Mesendoderm (in vitro differentiated cells): ENCODE data around the gene RNF135.
A peak's percentile ranks its signal among the peaks of the same experiment; 100 is the strongest.

ENCODE experiments used
- DNase-seq: peaks from one replicate; pipeline ENCODE4 v3.0.0; 2013
- H2AK5ac ChIP-seq: 2 replicates; pipeline ENCODE4 v1.6.1; 2013; ENCODE audit warnings: low read length, inconsistent platforms
- H2BK120ac ChIP-seq: 2 replicates; pipeline ENCODE4 v1.6.1; 2013; ENCODE audit warnings: low read depth, mild to moderate bottlenecking, low read length, moderate library complexity, mixed read lengths
- H2BK15ac ChIP-seq: replicated peaks from 2 replicates; pipeline ENCODE4 v1.6.1; 2013; ENCODE audit warnings: low read depth, mild to moderate bottlenecking, moderate library complexity
- H2BK5ac ChIP-seq: 2 replicates; pipeline ENCODE4 v1.6.1; 2013; ENCODE audit warnings: low read length, inconsistent platforms
- H3K18ac ChIP-seq: 2 replicates; pipeline ENCODE4 v1.6.1; 2013; ENCODE audit warnings: mild to moderate bottlenecking, low read length, mixed read lengths
- H3K23ac ChIP-seq: one replicate; pipeline ENCODE4 v1.6.1; 2013; ENCODE audit warnings: low read length
- H3K27ac ChIP-seq: 2 replicates; pipeline ENCODE4 v1.5.1; 2013; ENCODE audit warnings: low read depth, mild to moderate bottlenecking, inconsistent platforms, low read length, moderate library complexity
- H3K27me3 ChIP-seq: 2 replicates; pipeline ENCODE4 v1.6.1; 2013; ENCODE audit warnings: low read length, control low read depth, mild to moderate bottlenecking, inconsistent platforms; ENCODE audit not compliant: insufficient read depth, poor library complexity
- H3K36me3 ChIP-seq: 2 replicates; pipeline ENCODE4 v1.6.1; 2013; ENCODE audit warnings: low read length, inconsistent platforms; ENCODE audit not compliant: control insufficient read depth, insufficient read depth
- H3K4ac ChIP-seq: one replicate; pipeline ENCODE4 v1.6.1; 2013; ENCODE audit warnings: low read depth, mild to moderate bottlenecking, low read length, moderate library complexity
- H3K4me1 ChIP-seq: 2 replicates; pipeline ENCODE4 v1.6.1; 2013; ENCODE audit warnings: low read depth, low read length, inconsistent platforms; ENCODE audit not compliant: control insufficient read depth
- H3K4me2 ChIP-seq: 2 replicates; pipeline ENCODE4 v1.6.1; 2013; ENCODE audit warnings: low read length
- H3K4me3 ChIP-seq: 2 replicates; pipeline ENCODE4 v1.5.1; 2013; ENCODE audit warnings: mild to moderate bottlenecking, low read length
- H3K56ac ChIP-seq: one replicate; pipeline ENCODE4 v1.6.1; 2013; ENCODE audit warnings: low read length
- H3K79me1 ChIP-seq: 2 replicates; pipeline ENCODE4 v1.6.1; 2013; ENCODE audit warnings: low read length, inconsistent platforms
- H3K79me2 ChIP-seq: 2 replicates; pipeline ENCODE4 v1.6.1; 2013; ENCODE audit warnings: mild to moderate bottlenecking, low read length; ENCODE audit not compliant: control insufficient read depth, insufficient read depth
- H3K9ac ChIP-seq: 2 replicates; pipeline ENCODE4 v1.6.1; 2013; ENCODE audit warnings: low read length, inconsistent platforms
- H4K5ac ChIP-seq: one replicate; pipeline ENCODE4 v1.6.1; 2013; ENCODE audit warnings: low read length
- H4K8ac ChIP-seq: one replicate; pipeline ENCODE4 v1.6.1; 2013; ENCODE audit warnings: low read depth, mild to moderate bottlenecking, control low read depth, low read length, moderate library complexity
- WGBS: extraction: QIAGEN DNeasy Blood & Tissue Kit; methylation state at CpG from one replicate; pipeline ENCODE4 v1.1.7; 2013; ENCODE audit warnings: low lambda C conversion rate, missing lambda C conversion rate; ENCODE audit not compliant: insufficient coverage; ENCODE audit errors: extremely low coverage; 5-methylcytosine and 5-hydroxymethylcytosine counted together

The RNF135 gene

DNA sequence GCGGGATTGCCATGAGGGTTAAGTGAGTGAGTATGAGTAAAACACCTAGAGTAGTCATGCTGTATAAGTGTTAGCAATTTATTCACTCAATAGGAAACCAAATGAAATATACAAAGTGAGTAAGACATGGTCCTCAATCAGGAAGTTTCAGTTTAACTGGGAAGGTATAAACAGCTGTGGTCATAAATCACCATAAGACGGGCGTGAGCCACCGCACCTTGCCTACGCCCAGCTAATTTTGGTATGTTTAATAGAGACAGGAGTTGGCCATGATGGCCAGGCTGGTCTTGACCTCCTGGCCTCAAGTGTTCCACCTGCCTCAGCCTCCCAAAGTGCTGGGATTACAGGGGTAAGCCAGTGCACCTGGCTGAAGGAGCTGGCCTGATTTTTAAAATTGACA lies 27.0 kb downstream of the RNF135 start:
- no peaks in the 10 kb centered on the region for H3K79me2 ChIP-seq
- no peaks in the 10 kb centered on the region for H3K4me1 ChIP-seq
- no peak overlapping the region for H3K27ac ChIP-seq
- H2AK5ac ChIP-seq, result no peak overlapping the region
- H2BK15ac ChIP-seq, result no peak overlapping the region
- H3K23ac ChIP-seq, result no peak overlapping the region
- DNase-seq, result no peak
- H3K79me1 ChIP-seq, result no peaks in the 10 kb centered on the region
- no peaks in the 10 kb centered on the region for H3K27me3 ChIP-seq
- no peak overlapping the region for H2BK120ac ChIP-seq
- no peak overlapping the region for H3K4ac ChIP-seq
- no peak overlapping the region for H3K56ac ChIP-seq
- H3K36me3 ChIP-seq, result peaks cover 3% of the 10 kb centered on the region
- no peak overlapping the region for H4K8ac ChIP-seq
- H4K5ac ChIP-seq, result no peak overlapping the region
- H2BK5ac ChIP-seq, result no peak overlapping the region
- no CpG with 5 or more reads among the region's 5 CpGs for WGBS
- no peak overlapping the region for H3K4me3 ChIP-seq
- H3K9ac ChIP-seq, result no peak overlapping the region
- H3K4me2 ChIP-seq, result no peak overlapping the region
- no peak overlapping the region for H3K18ac ChIP-seq

DNA sequence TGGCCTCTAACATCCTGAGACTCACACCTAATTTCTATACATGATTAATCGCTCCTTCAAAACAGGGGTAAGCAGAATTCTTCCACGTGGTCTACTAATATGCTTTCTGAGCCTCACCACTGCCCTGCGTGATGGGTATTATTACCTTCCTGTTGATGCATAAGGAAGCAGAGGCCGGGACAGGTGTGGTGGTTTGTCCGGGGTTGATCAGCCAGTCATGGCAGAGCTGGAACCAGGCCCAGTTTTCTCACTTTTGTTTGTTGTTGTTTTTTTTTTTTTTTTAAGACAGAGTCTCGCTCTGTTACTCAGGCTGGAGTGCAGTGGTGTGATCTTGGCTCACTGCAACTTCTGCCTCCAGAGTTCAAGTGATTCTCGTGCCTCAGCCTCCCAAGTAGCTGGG lies 31.2 kb downstream of the RNF135 start:
- no peak overlapping the region for H4K8ac ChIP-seq
- no peaks in the 10 kb centered on the region for H3K79me2 ChIP-seq
- no peak overlapping the region for H3K56ac ChIP-seq
- H2BK5ac ChIP-seq, result no peak overlapping the region
- no peak overlapping the region for H3K4ac ChIP-seq
- H2BK15ac ChIP-seq, result no peak overlapping the region
- no CpG with 5 or more reads among the region's 7 CpGs for WGBS
- H3K18ac ChIP-seq, result no peak overlapping the region
- no peak overlapping the region for H2AK5ac ChIP-seq
- no peak overlapping the region for H3K23ac ChIP-seq
- no peak overlapping the region for H3K27ac ChIP-seq
- no peak overlapping the region for H3K4me2 ChIP-seq
- no peak overlapping the region for H2BK120ac ChIP-seq
- H3K9ac ChIP-seq, result no peak overlapping the region
- no peaks in the 10 kb centered on the region for H3K79me1 ChIP-seq
- no peak overlapping the region for H3K4me3 ChIP-seq
- H3K27me3 ChIP-seq, result no peaks in the 10 kb centered on the region
- DNase-seq, result no peak
- peaks cover 3% of the 10 kb centered on the region for H3K36me3 ChIP-seq
- no peak overlapping the region for H4K5ac ChIP-seq
- H3K4me1 ChIP-seq, result no peaks in the 10 kb centered on the region

DNA sequence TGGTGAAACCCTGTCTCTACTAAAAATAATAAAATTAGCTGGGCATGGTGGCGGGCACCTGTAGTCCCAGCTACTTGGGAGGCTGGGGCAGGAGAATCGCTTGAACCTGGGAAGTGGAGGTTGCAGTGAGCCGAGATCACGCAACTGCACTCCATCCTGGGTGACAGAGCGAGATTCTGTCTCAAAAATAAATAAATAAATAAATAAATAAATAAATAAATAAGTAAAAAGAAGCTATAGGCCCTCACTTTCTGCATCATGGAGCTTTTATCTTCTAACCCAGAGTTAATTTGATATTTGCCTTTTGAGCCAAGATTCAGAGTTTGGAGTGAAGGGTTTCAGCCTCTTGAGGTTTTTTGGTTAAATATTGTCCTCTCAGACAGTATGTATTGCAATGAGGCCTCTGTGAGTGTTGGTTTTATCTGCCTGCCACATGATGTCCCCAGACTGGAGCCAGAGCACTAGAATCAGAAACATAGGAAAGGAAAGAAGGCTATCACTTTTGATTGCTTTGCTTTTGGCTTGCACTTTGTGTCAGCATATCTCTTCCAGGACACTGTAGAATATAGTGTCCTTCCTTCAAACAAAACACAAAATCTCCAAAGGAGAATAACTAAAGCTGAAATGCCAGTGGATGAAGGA lies 32.5 kb downstream of the RNF135 start:
- WGBS, result no CpG with 5 or more reads among the region's 5 CpGs
- H2BK5ac ChIP-seq, result no peak overlapping the region

DNA sequence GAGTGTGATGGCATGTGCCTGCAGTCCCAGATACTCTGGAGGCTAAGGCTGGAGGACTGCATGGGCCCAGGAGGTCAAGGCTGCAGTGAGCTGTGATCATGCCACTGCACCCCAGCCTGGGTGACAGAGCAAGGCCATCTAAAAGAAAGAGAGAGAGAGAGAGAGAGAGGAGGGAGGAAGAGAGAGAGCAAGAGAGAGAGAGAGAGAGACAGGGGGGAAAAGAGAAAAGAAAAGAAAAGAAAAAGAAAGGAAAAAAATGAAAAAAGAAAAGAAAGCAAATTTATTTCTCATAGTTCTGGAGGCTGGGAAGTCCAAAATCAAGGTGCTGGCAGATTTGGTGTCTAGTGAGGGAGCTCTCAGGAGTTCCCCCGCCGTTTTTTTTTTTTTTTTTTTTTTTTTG lies 33.3 kb downstream of the RNF135 start:
- no peak for DNase-seq
- Histone ChIP-seq H3K9ac (no peak overlapping the region), H3K18ac (no peak overlapping the region), H3K4ac (no peak overlapping the region), H3K56ac (no peak overlapping the region), H3K4me3 (no peak overlapping the region), H4K8ac (no peak overlapping the region), H3K27me3 (no peaks in the 10 kb centered on the region), H2BK5ac (no peak overlapping the region), H3K79me1 (no peaks in the 10 kb centered on the region), H4K5ac (no peak overlapping the region), H2BK120ac (no peak overlapping the region), H3K36me3 (no peaks in the 10 kb centered on the region), H3K4me1 (no peaks in the 10 kb centered on the region), H3K27ac (no peak overlapping the region), H3K4me2 (no peak overlapping the region), H2BK15ac (no peak overlapping the region), H3K79me2 (no peaks in the 10 kb centered on the region), H3K23ac (no peak overlapping the region), H2AK5ac (no peak overlapping the region)
- no CpG with 5 or more reads among the region's 2 CpGs for WGBS

More for the DNA sequence above, 32.5 kb downstream of the RNF135 start:
- H3K79me2 ChIP-seq, result no peaks in the 10 kb centered on the region
- no peak overlapping the region for H4K5ac ChIP-seq
- H3K4ac ChIP-seq, result no peak overlapping the region
- H3K9ac ChIP-seq, result no peak overlapping the region
- no peaks in the 10 kb centered on the region for H3K4me1 ChIP-seq
- no peaks in the 10 kb centered on the region for H3K27me3 ChIP-seq
- no peak overlapping the region for H4K8ac ChIP-seq
- no peak overlapping the region for H3K27ac ChIP-seq
- H3K36me3 ChIP-seq, result no peaks in the 10 kb centered on the region
- H2AK5ac ChIP-seq, result no peak overlapping the region
- no peak overlapping the region for H3K4me3 ChIP-seq
- no peak overlapping the region for H3K18ac ChIP-seq
- no peak overlapping the region for H3K56ac ChIP-seq
- no peaks in the 10 kb centered on the region for H3K79me1 ChIP-seq
- no peak overlapping the region for H2BK15ac ChIP-seq
- no peak overlapping the region for H3K23ac ChIP-seq
- H3K4me2 ChIP-seq, result no peak overlapping the region
- DNase-seq, result no peak
- H2BK120ac ChIP-seq, result no peak overlapping the region

DNA sequence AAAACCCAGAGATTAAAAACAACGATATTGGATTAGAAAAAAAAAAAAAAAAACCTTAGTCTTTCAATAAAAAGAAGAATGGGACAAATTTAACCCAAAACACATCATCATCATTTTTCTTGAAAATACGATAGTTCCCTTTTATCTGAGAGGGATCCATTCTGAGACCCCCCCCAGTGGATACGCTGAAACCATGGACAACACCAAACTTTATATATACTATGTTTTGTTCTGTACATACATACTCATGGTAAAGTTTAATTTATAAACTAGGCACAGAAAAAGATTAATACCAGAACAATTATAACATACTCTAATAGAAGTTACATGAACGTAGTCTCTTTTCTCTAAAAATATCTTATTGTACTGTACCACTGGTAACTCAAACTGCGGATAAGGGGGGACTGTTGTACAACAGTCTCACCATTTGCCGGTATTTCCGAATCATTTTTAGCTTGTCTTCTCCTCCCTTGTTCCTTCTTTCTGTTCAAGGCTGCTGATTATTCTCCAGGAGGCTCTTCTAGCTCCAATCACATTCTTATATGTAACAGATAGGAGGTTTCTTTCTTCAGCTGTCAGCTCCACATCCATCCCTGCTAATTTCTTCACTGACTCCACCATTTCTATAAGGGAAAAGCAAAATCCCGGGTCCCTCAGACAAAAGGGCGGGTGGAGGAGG lies 37.0 kb downstream of the RNF135 start:
- H3K79me2 ChIP-seq, result no peaks in the 10 kb centered on the region
- no peak overlapping the region for H2BK120ac ChIP-seq
- H3K27me3 ChIP-seq, result no peaks in the 10 kb centered on the region
- no peaks in the 10 kb centered on the region for H3K36me3 ChIP-seq
- H3K23ac ChIP-seq, result no peak overlapping the region
- no peak overlapping the region for H4K5ac ChIP-seq
- no peak overlapping the region for H3K4ac ChIP-seq
- H3K18ac ChIP-seq, result no peak overlapping the region
- no peak overlapping the region for H2BK5ac ChIP-seq
- no peaks in the 10 kb centered on the region for H3K4me1 ChIP-seq
- H2AK5ac ChIP-seq, result no peak overlapping the region
- H3K56ac ChIP-seq, result peak overlapping the region; percentile 80
- DNase-seq, result no peak
- no peak overlapping the region for H4K8ac ChIP-seq
- peak overlapping the region; percentile 60 for H3K4me2 ChIP-seq
- peak overlapping the region; percentile 45 for H3K4me3 ChIP-seq
- no peaks in the 10 kb centered on the region for H3K79me1 ChIP-seq
- no CpG with 5 or more reads among the region's 9 CpGs for WGBS
- peak overlapping the region; percentile 61 for H3K9ac ChIP-seq
- H2BK15ac ChIP-seq, result no peak overlapping the region
- no peak overlapping the region for H3K27ac ChIP-seq
